Measurements from ENCODE around the gene TLCD1.

The TLCD1 gene

GRCh38 chr17:28760601-28761562, 34.8 kb upstream of the TLCD1 start:
- no peak overlapping the region for H3K4me3 ChIP-seq (ENCODE audit: low read depth, low read length)
- in situ Hi-C loops (cut with HindIII; ENCODE audit: low sequenced_read_pairs) = no loop called here
- TF ChIP-seq CTCF (IDR thresholded peaks at IDR 0.05; ENCODE audit: low read depth, low read length) = no peak
- peak; percentile 75 for DNase-seq (ENCODE audit: low read depth, low spot score)

GRCh38 chr17:28759256-28759865, 33.3 kb upstream of the TLCD1 start:
- TF ChIP-seq CTCF (IDR thresholded peaks at IDR 0.05; ENCODE audit: low read depth, low read length) = no peak
- no peak overlapping the region for H3K4me3 ChIP-seq (ENCODE audit: low read depth, low read length)
- DNase-seq (ENCODE audit: low read depth, low spot score) = no peak
- in situ Hi-C loops (cut with HindIII; ENCODE audit: low sequenced_read_pairs) = no loop called here

GRCh38 chr17:28758411-28759121, 32.5 kb upstream of the TLCD1 start:
- no peak for TF ChIP-seq CTCF (IDR thresholded peaks at IDR 0.05; ENCODE audit: low read depth, low read length)
- in situ Hi-C loops (cut with HindIII; ENCODE audit: low sequenced_read_pairs) = no loop called here
- no peak overlapping the region for H3K4me3 ChIP-seq (ENCODE audit: low read depth, low read length)
- no peak for DNase-seq (ENCODE audit: low read depth, low spot score)

GRCh38 chr17:28756049-28756804, 30.2 kb upstream of the TLCD1 start:
- DNase-seq (ENCODE audit: low read depth, low spot score) = no peak
- no peak for TF ChIP-seq CTCF (IDR thresholded peaks at IDR 0.05; ENCODE audit: low read depth, low read length)
- no peak overlapping the region for H3K4me3 ChIP-seq (ENCODE audit: low read depth, low read length)
- in situ Hi-C loops (cut with HindIII; ENCODE audit: low sequenced_read_pairs) = no loop called here

GRCh38 chr17:28755486-28755885, 29.5 kb upstream of the TLCD1 start:
- no peak overlapping the region for H3K4me3 ChIP-seq (ENCODE audit: low read depth, low read length)
- in situ Hi-C loops (cut with HindIII; ENCODE audit: low sequenced_read_pairs) = no loop called here
- peak; percentile 56 for DNase-seq (ENCODE audit: low read depth, low spot score)
- no peak for TF ChIP-seq CTCF (IDR thresholded peaks at IDR 0.05; ENCODE audit: low read depth, low read length)
